Ishikawa (cell line): Measurements from ENCODE around the gene TRIO.

Experiments
- CEBPB ChIP-seq: IDR thresholded peaks from 2 replicates; pipeline ENCODE4 v1.6.1; 2012
- FOXM1 ChIP-seq: IDR thresholded peaks from 2 replicates; pipeline ENCODE4 v1.6.1; 2012; ENCODE audit warnings: low read depth, borderline replicate concordance
- RAD21 ChIP-seq: IDR thresholded peaks from 2 replicates; pipeline ENCODE4 v1.6.1; 2012; ENCODE audit warnings: low read depth
- TAF1 ChIP-seq: IDR thresholded peaks from 2 replicates; pipeline ENCODE4 v1.6.1; 2012; ENCODE audit warnings: low read depth, mild to moderate bottlenecking
- TF ChIP-seq, protein P1 (sequence below): IDR thresholded peaks from 2 replicates; pipeline ENCODE4 v1.6.1; 2012
- TF ChIP-seq, protein P2 (sequence below): IDR thresholded peaks from 2 replicates; pipeline ENCODE4 v1.6.1; 2012; ENCODE audit warnings: low read depth, mild to moderate bottlenecking

DNA sequence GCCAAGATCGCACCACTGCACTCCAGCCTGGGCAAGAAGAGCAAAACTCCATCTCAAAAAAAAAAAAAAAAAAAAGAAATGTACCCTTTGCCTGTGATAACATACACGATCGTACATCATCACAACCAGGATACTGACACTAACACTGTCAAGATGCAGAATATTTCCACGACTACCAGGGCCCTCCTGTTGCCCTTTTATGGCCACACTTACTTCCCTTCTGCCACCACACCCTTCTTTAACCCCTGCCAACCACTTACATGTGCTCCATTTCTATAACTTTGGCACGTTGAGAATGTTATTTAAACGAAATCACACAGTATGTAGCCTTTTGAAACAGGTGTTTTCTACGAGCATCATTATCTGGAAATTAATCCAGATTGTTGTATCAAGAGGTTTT is 369.4 kb downstream of the TRIO start:
- no peak for TF ChIP-seq FOXM1
- TF ChIP-seq TAF1: no peak
- TF ChIP-seq RAD21: no peak
- TF ChIP-seq CEBPB: no peak
- TF ChIP-seq, protein P1, sequence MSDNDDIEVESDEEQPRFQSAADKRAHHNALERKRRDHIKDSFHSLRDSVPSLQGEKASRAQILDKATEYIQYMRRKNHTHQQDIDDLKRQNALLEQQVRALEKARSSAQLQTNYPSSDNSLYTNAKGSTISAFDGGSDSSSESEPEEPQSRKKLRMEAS: no peak
- TF ChIP-seq, protein P2, sequence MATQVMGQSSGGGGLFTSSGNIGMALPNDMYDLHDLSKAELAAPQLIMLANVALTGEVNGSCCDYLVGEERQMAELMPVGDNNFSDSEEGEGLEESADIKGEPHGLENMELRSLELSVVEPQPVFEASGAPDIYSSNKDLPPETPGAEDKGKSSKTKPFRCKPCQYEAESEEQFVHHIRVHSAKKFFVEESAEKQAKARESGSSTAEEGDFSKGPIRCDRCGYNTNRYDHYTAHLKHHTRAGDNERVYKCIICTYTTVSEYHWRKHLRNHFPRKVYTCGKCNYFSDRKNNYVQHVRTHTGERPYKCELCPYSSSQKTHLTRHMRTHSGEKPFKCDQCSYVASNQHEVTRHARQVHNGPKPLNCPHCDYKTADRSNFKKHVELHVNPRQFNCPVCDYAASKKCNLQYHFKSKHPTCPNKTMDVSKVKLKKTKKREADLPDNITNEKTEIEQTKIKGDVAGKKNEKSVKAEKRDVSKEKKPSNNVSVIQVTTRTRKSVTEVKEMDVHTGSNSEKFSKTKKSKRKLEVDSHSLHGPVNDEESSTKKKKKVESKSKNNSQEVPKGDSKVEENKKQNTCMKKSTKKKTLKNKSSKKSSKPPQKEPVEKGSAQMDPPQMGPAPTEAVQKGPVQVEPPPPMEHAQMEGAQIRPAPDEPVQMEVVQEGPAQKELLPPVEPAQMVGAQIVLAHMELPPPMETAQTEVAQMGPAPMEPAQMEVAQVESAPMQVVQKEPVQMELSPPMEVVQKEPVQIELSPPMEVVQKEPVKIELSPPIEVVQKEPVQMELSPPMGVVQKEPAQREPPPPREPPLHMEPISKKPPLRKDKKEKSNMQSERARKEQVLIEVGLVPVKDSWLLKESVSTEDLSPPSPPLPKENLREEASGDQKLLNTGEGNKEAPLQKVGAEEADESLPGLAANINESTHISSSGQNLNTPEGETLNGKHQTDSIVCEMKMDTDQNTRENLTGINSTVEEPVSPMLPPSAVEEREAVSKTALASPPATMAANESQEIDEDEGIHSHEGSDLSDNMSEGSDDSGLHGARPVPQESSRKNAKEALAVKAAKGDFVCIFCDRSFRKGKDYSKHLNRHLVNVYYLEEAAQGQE: no peak
